WTC11 (cell line): ENCODE results near the gene PLD1. TPM values are rescaled to one million over a fixed set of nuclear protein-coding genes. Genes with fewer than 3 reads are reported as not detected.

Experiments used
- ATAC-seq: fragments of 200-7000 bp; cut with Tn5 transposase; 2 replicates; pipeline ENCODE4 v1.10.0; 2021; ENCODE audit warnings: mild to moderate bottlenecking, moderate library complexity
- CTCF ChIA-PET: fragments of 300-600 bp; sonication (Branson Sonifier 250); formaldehyde crosslinking; loops from one replicate; lab custom pipeline; 2021; ENCODE audit warnings: antibody characterized with exemption; lab: Charles Lee
- POLR2A ChIA-PET: fragments of 350-600 bp; sonication (Branson Sonifier 250); formaldehyde crosslinking; loops from one replicate; lab custom pipeline; 2021; ENCODE audit warnings: antibody characterized with exemption; lab: Charles Lee
- DNase-seq: peaks from one replicate; pipeline ENCODE4 v3.0.0; 2021; ENCODE audit warnings: low spot score
- H3K27ac Mint-ChIP-seq: 2 replicates; pipeline ENCODE4 v1.8.0; 2021; ENCODE audit warnings: mixed read lengths
- H3K27me3 Mint-ChIP-seq: 2 replicates; pipeline ENCODE4 v1.8.0; 2021; ENCODE audit warnings: low read depth, mild to moderate bottlenecking, moderate library complexity, mixed read lengths
- H3K36me3 Mint-ChIP-seq: 2 replicates; pipeline ENCODE4 v1.8.0; 2021; ENCODE audit warnings: mixed read lengths
- H3K4me1 Mint-ChIP-seq: 2 replicates; pipeline ENCODE4 v1.8.0; 2022; ENCODE audit warnings: mixed read lengths
- H3K4me3 Mint-ChIP-seq: 2 replicates; pipeline ENCODE4 v1.8.0; 2021; ENCODE audit warnings: mild to moderate bottlenecking, moderate library complexity, mixed read lengths
- H3K9me3 Mint-ChIP-seq: 2 replicates; pipeline ENCODE4 v1.8.0; 2021; ENCODE audit warnings: mixed read lengths
- AR ChIP-seq: fragments of 250-450 bp; sonication (Bioruptor Pico); IDR thresholded peaks from 2 replicates; pipeline ENCODE4 v1.9.0; 2021; ENCODE audit warnings: mild to moderate bottlenecking
- ARID4B ChIP-seq: sonication (generic); formaldehyde crosslinking; IDR thresholded peaks from 2 replicates; pipeline ENCODE4 v1.8.0; 2023; ENCODE audit warnings: missing genetic modification reagents, mild to moderate bottlenecking, borderline replicate concordance
- CTCF ChIP-seq: fragments of 200-600 bp; IDR thresholded peaks from 2 replicates; pipeline ENCODE4 v1.8.0; 2022; ENCODE audit warnings: antibody characterized with exemption
- E2F1 ChIP-seq: sonication (generic); formaldehyde crosslinking; IDR thresholded peaks from 2 replicates; pipeline ENCODE4 v1.8.0; 2022; ENCODE audit warnings: mild to moderate bottlenecking, missing genetic modification reagents
- ESRRA ChIP-seq: sonication (generic); formaldehyde crosslinking; IDR thresholded peaks from 2 replicates; pipeline ENCODE4 v1.8.1; 2022; ENCODE audit warnings: mild to moderate bottlenecking, missing genetic modification reagents, borderline replicate concordance
- HMGA2 ChIP-seq: fragments of 250-450 bp; sonication (Bioruptor Pico); IDR thresholded peaks from 2 replicates; pipeline ENCODE4 v1.4.0; 2021; ENCODE audit warnings: mild to moderate bottlenecking, moderate library complexity
- IRF2 ChIP-seq: sonication (generic); formaldehyde crosslinking; IDR thresholded peaks from 2 replicates; pipeline ENCODE4 v1.8.0; 2022; ENCODE audit warnings: low read depth, missing genetic modification reagents, borderline replicate concordance
- MAX ChIP-seq: sonication (generic); formaldehyde crosslinking; IDR thresholded peaks from 2 replicates; pipeline ENCODE4 v1.8.0; 2022; ENCODE audit warnings: mild to moderate bottlenecking, missing genetic modification reagents
- NR1H2 ChIP-seq: sonication (generic); formaldehyde crosslinking; IDR thresholded peaks from 2 replicates; pipeline ENCODE4 v1.9.0; 2021; ENCODE audit warnings: mild to moderate bottlenecking, moderate library complexity, missing genetic modification reagents
- TCF7 ChIP-seq: sonication (generic); formaldehyde crosslinking; IDR thresholded peaks from 2 replicates; pipeline ENCODE4 v1.8.0; 2022; ENCODE audit warnings: mild to moderate bottlenecking, low read depth, missing genetic modification reagents, moderate library complexity
- USF1 ChIP-seq: sonication (generic); formaldehyde crosslinking; IDR thresholded peaks from 2 replicates; pipeline ENCODE4 v1.8.0; 2022; ENCODE audit warnings: mild to moderate bottlenecking, missing genetic modification reagents
- ZMAT4 ChIP-seq: fragments of 250-450 bp; sonication (Bioruptor Pico); IDR thresholded peaks from 2 replicates; pipeline ENCODE4 v1.9.0; 2021; ENCODE audit warnings: mild to moderate bottlenecking
- ZNF138 ChIP-seq: sonication (generic); formaldehyde crosslinking; conservative IDR thresholded peaks from 2 replicates; pipeline ENCODE4 v1.8.1; 2022; ENCODE audit warnings: mild to moderate bottlenecking, moderate library complexity, missing genetic modification reagents
- ZNF281 ChIP-seq: sonication (generic); formaldehyde crosslinking; IDR thresholded peaks from 2 replicates; pipeline ENCODE4 v1.8.0; 2023; ENCODE audit warnings: mild to moderate bottlenecking, missing genetic modification reagents
- ZNF532 ChIP-seq: fragments of 250-450 bp; sonication (Bioruptor Pico); IDR thresholded peaks from 2 replicates; pipeline ENCODE4 v1.9.0; 2021; ENCODE audit warnings: mild to moderate bottlenecking, borderline replicate concordance
- ZNF671 ChIP-seq: fragments of 250-450 bp; sonication (Bioruptor Pico); IDR thresholded peaks from 2 replicates; pipeline ENCODE4 v1.8.0; 2021; ENCODE audit warnings: mild to moderate bottlenecking
- total RNA-seq: library from RNA; stranded (reverse); gene quantifications from 3 replicates; pipeline ENCODE4 v1.2.3, GENCODE V29; 2021

The PLD1 gene
- total RNA-seq, 1 experiment from 2014 or later, result 4.0 TPM

GRCh38 chr3:171748064-171748924 lies 62.0 kb downstream of the PLD1 start:
- Mint-ChIP-seq H3K4me1 (peaks cover 26% of the 10 kb centered on the region), H3K9me3 (peaks cover 29% of the 10 kb centered on the region), H3K4me3 (no peak overlapping the region), H3K27me3 (no peaks in the 10 kb centered on the region), H3K27ac (peak overlapping the region; percentile 8; the same call in 1 of the 2 replicates), H3K36me3 (peaks cover 21% of the 10 kb centered on the region)
- DNase-seq (no peak), ATAC-seq (no peak)
- POLR2A ChIA-PET, result no interaction called here
- CTCF ChIA-PET, result interaction anchor here (1.6 kb wide), 1 partner anchor 24 kb away, joined by 6 read pairs; no protein-coding TSS in a partner anchor
- TF ChIP-seq IRF2 (CRISPR knock-in tag) (no peak), NR1H2 (no peak), TCF7 (no peak), ZNF532 (no peak), E2F1 (CRISPR knock-in tag) (no peak), CTCF (no peak), ESRRA (no peak), HMGA2 (CRISPR knock-in tag) (no peak), ZNF671 (no peak), ZNF281 (CRISPR knock-in tag) (no peak), ZMAT4 (CRISPR knock-in tag) (no peak), USF1 (CRISPR knock-in tag) (no peak), AR (CRISPR knock-in tag) (no peak), MAX (no peak), ZNF138 (CRISPR knock-in tag) (no peak), ARID4B (CRISPR knock-in tag) (no peak)
